Upper lobe of left lung (tissue), 6 donors: Measurements from ENCODE around the gene MIF4GD. TPM values are rescaled to one million over a fixed set of nuclear protein-coding genes. Genes with fewer than 3 reads are reported as not detected.
A peak's percentile ranks its signal among the peaks of the same experiment; 100 is the strongest.

Experiments used
- ATAC-seq, 2 donors: fragments of 200-7000 bp; cut with Tn5 transposase; one replicate each; pipeline ENCODE4 v1.9.1; 2022; ENCODE audit warnings: mild to moderate bottlenecking in 2 of 2, moderate library complexity in 2 of 2; ENCODE audit not compliant: low FRiP score in 2 of 2
- DNase-seq, 2 donors: peaks; one replicate each; pipeline ENCODE4 v3.0.0-alpha.2; 2019 to 2020
- H3K27ac ChIP-seq, 4 donors: fragments of 200-600 bp; sonication (generic); one replicate each; pipeline ENCODE4 v1.5.1; 2016 to 2019
- H3K27me3 ChIP-seq, 4 donors: fragments of 200-600 bp; sonication (generic); one replicate each; pipeline ENCODE4 v1.5.1; 2017 to 2019
- H3K36me3 ChIP-seq, 4 donors: fragments of 200-600 bp; sonication (generic); one replicate each; pipeline ENCODE4 v1.5.1; 2016 to 2019
- H3K4me1 ChIP-seq, 4 donors: fragments of 200-600 bp; sonication (generic); one replicate each; pipeline ENCODE4 v1.5.1; 2018 to 2019
- H3K4me3 ChIP-seq, 4 donors: fragments of 200-600 bp; sonication (generic); one replicate each; pipeline ENCODE4 v1.5.1; 2017 to 2019; ENCODE audit warnings: mild to moderate bottlenecking in 2 of 4, moderate library complexity in 1 of 4
- H3K9me3 ChIP-seq, 4 donors: fragments of 200-600 bp; sonication (generic); one replicate each; pipeline ENCODE4 v1.5.1; 2018 to 2019
- EP300 ChIP-seq, 4 donors: sonication (generic); formaldehyde crosslinking; IDR thresholded peaks; one replicate each; pipeline ENCODE4 v1.5.1; 2017; ENCODE audit warnings: antibody characterized with exemption in 4 of 4, control low read depth in 2 of 4
- POLR2A ChIP-seq, 4 donors: fragments of 450-650 bp; IDR thresholded peaks; one replicate each; pipeline ENCODE4 v1.5.1; 2016 to 2017; ENCODE audit warnings: antibody characterized with exemption in 4 of 4, mild to moderate bottlenecking in 2 of 4
- POLR2AphosphoS5 ChIP-seq, 2 donors: sonication (generic); formaldehyde crosslinking; IDR thresholded peaks; one replicate each; pipeline ENCODE4 v1.5.1; 2017; ENCODE audit warnings: antibody characterized with exemption in 2 of 2
- WGBS, 2 donors: methylation state at CpG; one replicate each; pipeline ENCODE4 v1.1.5; 2017 to 2018; 5-methylcytosine and 5-hydroxymethylcytosine counted together
- total RNA-seq, 6 donors: library from RNA; depleted of rRNA in 4 of 6; stranded (reverse); fragments of >200 nt in 4 of 6; gene quantifications; one replicate each; pipeline versions ENCODE4 v1.1.0 to v1.2.1, GENCODE V29; 2016 to 2021
- TF ChIP-seq, protein P1 (sequence below), 6 experiments: fragments of 450-650 bp in 4 of 6; fragments of 200-600 bp in 2 of 6; sonication (generic) in 2 of 6; IDR thresholded peaks; one replicate each; pipeline ENCODE4 v1.5.1; 2016 to 2019; ENCODE audit warnings: antibody characterized with exemption in 6 of 6
- donor health status: DM: no; HTN: no; CAD: no; lungs with moderate emphysema.
- donor health status: DM: no; HTN: yes; CAD: no; lungs with severe emphysema.

MIF4GD gene
- total RNA-seq, 6 donors from 2014 or later, result 19.9 to 42.8 (median 36.2) TPM

GRCh38 chr17:75241502-75241901 is 29.5 kb downstream of the MIF4GD start:
- 95% methylated on average over 9 of the region's 9 CpGs for WGBS, 2 donors
- peak in 1 of 2 donors; percentile 4 for ATAC-seq
- Histone ChIP-seq H3K4me3 (no peak overlapping the region), H3K4me1 (peaks cover 0 to 27% (median 0%) of the 10 kb centered on the region in 4 donors), H3K9me3 (no peaks in the 10 kb centered on the region), H3K36me3 (peaks cover 49 to 100% (median 99%) of the 10 kb centered on the region in 4 donors), H3K27me3 (no peaks in the 10 kb centered on the region), H3K27ac (no peak overlapping the region)
- TF ChIP-seq, protein P1, sequence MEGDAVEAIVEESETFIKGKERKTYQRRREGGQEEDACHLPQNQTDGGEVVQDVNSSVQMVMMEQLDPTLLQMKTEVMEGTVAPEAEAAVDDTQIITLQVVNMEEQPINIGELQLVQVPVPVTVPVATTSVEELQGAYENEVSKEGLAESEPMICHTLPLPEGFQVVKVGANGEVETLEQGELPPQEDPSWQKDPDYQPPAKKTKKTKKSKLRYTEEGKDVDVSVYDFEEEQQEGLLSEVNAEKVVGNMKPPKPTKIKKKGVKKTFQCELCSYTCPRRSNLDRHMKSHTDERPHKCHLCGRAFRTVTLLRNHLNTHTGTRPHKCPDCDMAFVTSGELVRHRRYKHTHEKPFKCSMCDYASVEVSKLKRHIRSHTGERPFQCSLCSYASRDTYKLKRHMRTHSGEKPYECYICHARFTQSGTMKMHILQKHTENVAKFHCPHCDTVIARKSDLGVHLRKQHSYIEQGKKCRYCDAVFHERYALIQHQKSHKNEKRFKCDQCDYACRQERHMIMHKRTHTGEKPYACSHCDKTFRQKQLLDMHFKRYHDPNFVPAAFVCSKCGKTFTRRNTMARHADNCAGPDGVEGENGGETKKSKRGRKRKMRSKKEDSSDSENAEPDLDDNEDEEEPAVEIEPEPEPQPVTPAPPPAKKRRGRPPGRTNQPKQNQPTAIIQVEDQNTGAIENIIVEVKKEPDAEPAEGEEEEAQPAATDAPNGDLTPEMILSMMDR (IDR thresholded peaks at IDR 0.05), result no peak
- TF ChIP-seq EP300 (IDR thresholded peaks at IDR 0.05), result no peak
- TF ChIP-seq POLR2A (IDR thresholded peaks at IDR 0.05), result no peak
- TF ChIP-seq POLR2AphosphoS5 (IDR thresholded peaks at IDR 0.05), result no peak
- no peak for DNase-seq

GRCh38 chr17:75241143-75241430 is 29.9 kb downstream of the MIF4GD start:
- H3K36me3 ChIP-seq, result peaks cover 51 to 100% (median 98%) of the 10 kb centered on the region in 4 donors
- H3K27me3 ChIP-seq, result no peaks in the 10 kb centered on the region
- peak in 1 of 2 donors; percentile 13 for ATAC-seq
- DNase-seq, result no peak
- H3K4me3 ChIP-seq, result no peak overlapping the region
- peaks cover 0 to 27% (median 0%) of the 10 kb centered on the region in 4 donors for H3K4me1 ChIP-seq
- H3K27ac ChIP-seq, result no peak overlapping the region
- TF ChIP-seq POLR2AphosphoS5 (IDR thresholded peaks at IDR 0.05) (no peak), EP300 (IDR thresholded peaks at IDR 0.05) (no peak), POLR2A (IDR thresholded peaks at IDR 0.05) (no peak)
- TF ChIP-seq, protein P1 (IDR thresholded peaks at IDR 0.05), result no peak
- no peaks in the 10 kb centered on the region for H3K9me3 ChIP-seq
- 90 to 95% methylated on average over 7 of the region's 7 CpGs for WGBS, 2 donors

- Histone ChIP-seq H3K27me3 (no peaks in the 10 kb centered on the region), H3K4me3 (no peak overlapping the region), H3K27ac (peak overlapping the region in 1 of 4 donors; percentile 1), H3K9me3 (no peaks in the 10 kb centered on the region), H3K36me3 (peaks cover 51 to 100% (median 97%) of the 10 kb centered on the region in 4 donors), H3K4me1 (peaks cover 0 to 27% (median 0%) of the 10 kb centered on the region in 4 donors)
- TF ChIP-seq POLR2A (IDR thresholded peaks at IDR 0.05), result no peak
- TF ChIP-seq, protein P1 (IDR thresholded peaks at IDR 0.05), result peak in 4 of 6 experiments; percentile 19 to 48 (median 40)
- DNase-seq (peak in 1 of 2 donors; percentile 76), ATAC-seq (peak in 1 of 2 donors; percentile 46)
- WGBS, 2 donors, result 76 to 79% methylated on average over 16 to 23 of the region's 23 CpGs
Measured at GRCh38 chr17:75240394-75241142, 30.5 kb downstream of the MIF4GD start.

DNA sequence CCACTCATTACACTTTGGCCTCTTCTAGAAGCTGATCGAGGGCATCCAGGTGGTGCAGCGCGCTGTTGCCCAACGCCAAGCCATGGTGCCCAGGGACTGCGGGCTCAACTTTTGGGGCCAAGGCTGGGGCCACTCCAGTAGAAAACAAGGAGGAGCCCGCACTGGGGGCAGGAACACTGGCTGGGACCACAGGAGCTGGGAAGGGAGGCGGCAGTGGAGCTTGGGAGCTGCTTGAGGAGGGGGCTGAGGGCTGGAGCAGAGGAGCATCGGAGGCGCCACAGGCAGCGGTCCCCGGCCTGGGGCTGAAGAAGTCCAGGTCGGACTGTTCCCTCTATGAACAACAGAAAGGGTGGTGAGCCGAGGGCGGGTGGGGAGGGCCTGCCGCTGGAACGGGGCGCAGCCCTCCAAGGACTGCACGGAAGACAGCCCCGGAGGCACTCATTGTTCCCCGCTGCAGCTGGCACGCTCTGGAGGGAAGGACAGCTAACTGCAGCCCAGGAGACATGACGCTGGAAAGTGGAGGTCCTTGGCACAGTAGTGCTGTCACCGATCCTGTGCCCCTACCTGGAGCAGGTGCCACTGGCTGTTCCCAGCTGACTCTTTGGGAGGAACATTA is 31.1 kb downstream of the MIF4GD start:
- ATAC-seq (no peak), DNase-seq (peak in 1 of 2 donors; percentile 62)
- Histone ChIP-seq H3K4me3 (no peak overlapping the region), H3K36me3 (peaks cover 53 to 100% (median 95%) of the 10 kb centered on the region in 4 donors), H3K27ac (no peak overlapping the region), H3K27me3 (no peaks in the 10 kb centered on the region), H3K9me3 (no peaks in the 10 kb centered on the region), H3K4me1 (peaks cover 0 to 24% (median 0%) of the 10 kb centered on the region in 4 donors)
- TF ChIP-seq POLR2A (IDR thresholded peaks at IDR 0.05) (no peak), EP300 (IDR thresholded peaks at IDR 0.05) (no peak), POLR2AphosphoS5 (IDR thresholded peaks at IDR 0.05) (no peak)
- TF ChIP-seq, protein P1 (IDR thresholded peaks at IDR 0.05), result no peak
- 93 to 94% methylated on average over 21 to 23 of the region's 23 CpGs for WGBS, 2 donors
